IMR-90 (cell line): ENCODE measurements around the gene PTH1R. TPM values are rescaled to one million over a fixed set of nuclear protein-coding genes. Genes with fewer than 3 reads are reported as not detected.

Experiments used
- ATAC-seq: fragments of 200-7000 bp; cut with Tn5 transposase; 2 replicates; pipeline ENCODE4 v1.9.1; 2020; ENCODE audit warnings: low read depth, mild to moderate bottlenecking, moderate library complexity
- BruUV-seq: library from RNA; stranded (reverse); fragments of 400-500 nt; replicated peaks from 2 replicates; lab custom pipeline; 2021; lab: Mats Ljungman, UMichigan
- CTCF ChIA-PET: fragments of 300-600 bp; formaldehyde crosslinking; extraction: SDS; loops from one replicate; lab custom pipeline; 2021; ENCODE audit warnings: antibody characterized with exemption; lab: Yijun Ruan, JAX
- POLR2A ChIA-PET: fragments of 300-600 bp; sonication (Branson Sonifier 250); formaldehyde crosslinking; loops from one replicate; lab custom pipeline; 2022; ENCODE audit warnings: antibody characterized with exemption; ENCODE audit not compliant: unreplicated experiment; lab: Charles Lee
- DNase-seq: peaks from one replicate; pipeline ENCODE4 v3.0.0; 2013
- H2AFZ ChIP-seq: replicated peaks from 2 replicates; pipeline ENCODE3; 2013; ENCODE audit warnings: low read length, mild to moderate bottlenecking; ENCODE audit not compliant: poor library complexity
- H2AK5ac ChIP-seq: 2 replicates; pipeline ENCODE4 v1.6.1; 2013; ENCODE audit warnings: low read depth, low read length, inconsistent platforms
- H2AK9ac ChIP-seq: replicated peaks from 2 replicates; pipeline ENCODE3; 2013; ENCODE audit warnings: mild to moderate bottlenecking, low read depth, low read length, moderate library complexity; ENCODE audit not compliant: poor library complexity
- H2BK120ac ChIP-seq: 2 replicates; pipeline ENCODE4 v1.6.1; 2013; ENCODE audit warnings: low read depth, low read length, inconsistent platforms
- H2BK15ac ChIP-seq: 3 replicates; pipeline ENCODE4 v1.6.1; 2013; ENCODE audit warnings: low read depth, low read length, inconsistent platforms
- H2BK20ac ChIP-seq: 2 replicates; pipeline ENCODE4 v1.6.1; 2013; ENCODE audit warnings: low read depth, mild to moderate bottlenecking, inconsistent platforms, low read length, moderate library complexity
- H2BK5ac ChIP-seq: 2 replicates; pipeline ENCODE4 v1.6.1; 2013; ENCODE audit warnings: mild to moderate bottlenecking, low read depth, low read length, inconsistent platforms; ENCODE audit not compliant: poor library complexity, severe bottlenecking
- H3K14ac ChIP-seq: replicated peaks from 2 replicates; pipeline ENCODE4 v1.6.1; 2013; ENCODE audit warnings: low read depth, low read length, inconsistent platforms
- H3K18ac ChIP-seq: 2 replicates; pipeline ENCODE4 v1.6.1; 2013; ENCODE audit warnings: low read depth, low read length, control low read depth
- H3K23ac ChIP-seq: 2 replicates; pipeline ENCODE4 v1.6.1; 2013; ENCODE audit warnings: low read depth, low read length, inconsistent platforms
- H3K27ac ChIP-seq: 2 replicates; pipeline ENCODE4 v1.5.1; 2013; ENCODE audit warnings: mild to moderate bottlenecking, control low read depth, low read length; ENCODE audit not compliant: insufficient read depth
- H3K27me3 ChIP-seq: 2 replicates; pipeline ENCODE4 v1.6.1; 2013; ENCODE audit warnings: low read length; ENCODE audit not compliant: control insufficient read depth, insufficient read depth
- H3K36me3 ChIP-seq: 2 replicates; pipeline ENCODE4 v1.6.1; 2013; ENCODE audit warnings: low read length, mixed read lengths; ENCODE audit not compliant: control insufficient read depth, insufficient read depth
- H3K4ac ChIP-seq: 2 replicates; pipeline ENCODE4 v1.6.1; 2013; ENCODE audit warnings: low read depth, low read length, inconsistent platforms
- H3K4me1 ChIP-seq: 2 replicates; pipeline ENCODE4 v1.6.1; 2013; ENCODE audit warnings: low read length, mixed read lengths; ENCODE audit not compliant: control insufficient read depth, insufficient read depth
- H3K4me2 ChIP-seq: 2 replicates; pipeline ENCODE4 v1.6.1; 2013; ENCODE audit warnings: low read depth, mild to moderate bottlenecking, control low read depth, low read length, moderate library complexity
- H3K4me3 ChIP-seq: 2 replicates; pipeline ENCODE4 v1.5.1; 2013; ENCODE audit warnings: low read depth, mild to moderate bottlenecking, control low read depth, low read length, moderate library complexity; ENCODE audit not compliant: insufficient read depth
- H3K56ac ChIP-seq: 2 replicates; pipeline ENCODE4 v1.6.1; 2013; ENCODE audit warnings: low read length, inconsistent platforms; ENCODE audit not compliant: insufficient read depth; ENCODE audit errors: extremely low read depth
- H3K79me1 ChIP-seq, 2 experiments: 2 replicates each; pipeline ENCODE4 v1.6.1; 2013; ENCODE audit warnings: low read length in 2 of 2, inconsistent platforms in 1 of 2, low read depth in 1 of 2
- H3K9ac ChIP-seq: 2 replicates; pipeline ENCODE4 v1.6.1; 2013; ENCODE audit warnings: low read depth, low read length, control low read depth
- H3K9me1 ChIP-seq: 2 replicates; pipeline ENCODE4 v1.6.1; 2013; ENCODE audit warnings: low read length, inconsistent platforms; ENCODE audit not compliant: insufficient read depth
- H3K9me3 ChIP-seq: 2 replicates; pipeline ENCODE4 v1.6.1; 2013; ENCODE audit warnings: low read length; ENCODE audit not compliant: control insufficient read depth, insufficient read depth
- H4K20me1 ChIP-seq: 2 replicates; pipeline ENCODE4 v1.6.1; 2013; ENCODE audit warnings: low read length, inconsistent platforms; ENCODE audit not compliant: insufficient read depth
- H4K5ac ChIP-seq: 2 replicates; pipeline ENCODE4 v1.6.1; 2013; ENCODE audit warnings: mild to moderate bottlenecking, low read depth, low read length, control low read depth
- H4K8ac ChIP-seq, 2 experiments: 2 replicates each; pipeline ENCODE4 v1.6.1; 2013; ENCODE audit warnings: low read depth in 2 of 2, low read length in 2 of 2, control low read depth in 1 of 2, inconsistent platforms in 1 of 2
- H4K91ac ChIP-seq: 2 replicates; pipeline ENCODE4 v1.6.1; 2013; ENCODE audit warnings: low read depth, low read length, inconsistent platforms; ENCODE audit not compliant: insufficient read depth
- CTCF ChIP-seq: conservative IDR thresholded peaks from 2 replicates; pipeline ENCODE4 v1.5.1; 2012; ENCODE audit warnings: mild to moderate bottlenecking, low read depth, low read length, improper control_type of control experiment
- FOS ChIP-seq: fragments of 150-350 bp; IDR thresholded peaks from 2 replicates; pipeline ENCODE4 v1.6.1; 2016; ENCODE audit warnings: low read depth, low read length
- MAFK ChIP-seq: IDR thresholded peaks from 2 replicates; pipeline ENCODE4 v1.6.1; 2012; ENCODE audit warnings: low read depth, low read length, improper control_type of control experiment
- NFE2L2 ChIP-seq: fragments of 150-350 bp; IDR thresholded peaks from 2 replicates; pipeline ENCODE4 v1.6.1; 2016; ENCODE audit warnings: low read depth, mild to moderate bottlenecking, low read length
- POLR2A ChIP-seq: IDR thresholded peaks from 2 replicates; pipeline ENCODE4 v1.6.1; 2012; ENCODE audit warnings: mild to moderate bottlenecking, low read depth, low read length
- WGBS, 2 experiments: methylation state at CpG; one replicate each; pipeline versions ENCODE4 v1.1.5 to v1.1.7; 2013; ENCODE audit warnings: missing lambda C conversion rate in 2 of 2; ENCODE audit not compliant: insufficient read length in 1 of 2; ENCODE audit errors: extremely low coverage in 2 of 2; 5-methylcytosine and 5-hydroxymethylcytosine counted together
- dilution Hi-C: fragments of 300-500 bp; cut with HindIII; formaldehyde crosslinking; loops from one replicate; pipeline ENCODE4 v1.14.3; 2018; ENCODE audit warnings: low sequenced_read_pairs; ENCODE audit not compliant: unreplicated experiment
- in situ Hi-C: fragments of 300-500 bp; cut with MboI; formaldehyde crosslinking; loops from 3 replicates; pipeline ENCODE4 v1.14.3; 2019; ENCODE audit warnings: low sequenced_read_pairs, inconsistent platforms, mixed read lengths
- intact Hi-C: fragments of 100-400 bp; cut with micrococcal nuclease; formaldehyde crosslinking; loops from 2 replicates; pipeline ENCODE4 v1.10.0; 2022
- polyA plus RNA-seq, 3 experiments: library from polyadenylated mRNA; depleted of rRNA; stranded (reverse); fragments of >200 nt; gene quantifications; 2 replicates each; pipeline ENCODE4 v1.2.3, GENCODE V29; 2012; ENCODE audit warnings: low replicate concordance in 1 of 3
- total RNA-seq: library from RNA; depleted of rRNA; stranded (reverse); fragments of >200 nt; gene quantifications from 2 replicates; pipeline ENCODE4 v1.2.3, GENCODE V29; 2012
- TF ChIP-seq, protein P1 (sequence below): fragments of 150-350 bp; IDR thresholded peaks from 2 replicates; pipeline ENCODE4 v1.6.1; 2016; ENCODE audit warnings: low read depth, mild to moderate bottlenecking, low read length, moderate library complexity, borderline replicate concordance

The PTH1R gene
- total and polyA plus RNA-seq, 2 of the 4 experiments (the other 2 are of a cell fraction): 0.15 to 0.18 TPM

DNA sequence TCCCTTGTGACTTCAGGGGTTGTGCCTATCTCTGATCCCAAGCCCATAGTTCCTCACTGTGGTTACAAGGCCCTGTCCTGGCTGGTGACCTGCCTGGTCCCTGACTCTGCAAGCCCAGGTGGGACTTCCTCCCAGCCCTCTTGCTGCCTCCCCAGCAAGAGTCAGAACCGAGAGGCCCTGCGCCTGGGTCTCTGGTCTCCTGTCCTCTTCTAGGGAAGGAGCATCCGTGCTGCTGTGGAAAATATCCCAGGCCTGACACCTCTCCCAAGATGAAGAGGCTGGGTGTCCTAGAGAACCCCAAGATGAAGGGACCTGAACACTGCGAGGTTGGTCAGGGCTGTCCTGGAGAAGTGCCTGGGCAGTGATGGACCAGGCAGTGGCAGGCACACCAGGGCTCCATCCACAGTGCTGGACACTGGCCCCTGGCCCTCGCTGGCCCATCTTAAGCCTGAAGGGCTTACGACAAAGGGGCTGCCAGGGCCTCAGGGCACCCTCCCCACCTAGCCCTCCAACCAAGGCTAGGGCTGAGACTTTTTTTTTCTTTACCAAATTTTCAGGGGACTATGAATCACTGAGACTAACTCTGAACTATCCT, 32.7 kb downstream of the PTH1R start:
- no peak overlapping the region for H3K27ac ChIP-seq
- no peak overlapping the region for H3K9ac ChIP-seq
- peak overlapping the region; percentile 83 for H2AFZ ChIP-seq
- peaks cover 10% of the 10 kb centered on the region for H3K9me1 ChIP-seq
- H3K4ac ChIP-seq: no peak overlapping the region
- no peak overlapping the region for H3K14ac ChIP-seq
- peak overlapping the region; percentile 58 for H2AK9ac ChIP-seq
- intact Hi-C loops: no loop called here
- no peak overlapping the region for H4K91ac ChIP-seq
- peak overlapping the region in 1 of 2 experiments; percentile 75; a peak in 1 of 4 replicates for H4K8ac ChIP-seq
- no peak overlapping the region for H3K4me2 ChIP-seq
- peaks cover 2% of the 10 kb centered on the region; the same call in 1 of the 2 replicates for H3K27me3 ChIP-seq
- in situ Hi-C loops: loop anchor here (10.0 kb wide), 1 partner anchor 415 kb away; no protein-coding TSS in a partner anchor
- peaks cover 0 to 2% of the 10 kb centered on the region in 2 experiments; a peak in 1 of 4 replicates for H3K79me1 ChIP-seq
- H3K56ac ChIP-seq: no peak overlapping the region
- no peaks in the 10 kb centered on the region for H4K20me1 ChIP-seq
- no peak overlapping the region for H4K5ac ChIP-seq
- H3K4me3 ChIP-seq: no peak overlapping the region
- POLR2A ChIA-PET: no interaction called here
- no peak overlapping the region for H2BK120ac ChIP-seq
- no peaks in the 10 kb centered on the region for H3K9me3 ChIP-seq
- no peak overlapping the region for H3K23ac ChIP-seq
- CTCF ChIA-PET: interaction anchor here (0.6 to 1.2 kb wide), 5 partner anchors 10 to 246 kb away, joined by 3 to 4 read pairs (median 3); no protein-coding TSS in a partner anchor
- DNase-seq (no peak), ATAC-seq (no peak)
- 100% methylated on average over 1 of the region's 6 CpGs; no CpG with 5 or more reads in 1 of the 2 experiments for WGBS, 2 experiments
- no peak overlapping the region for H3K18ac ChIP-seq
- 0 out of 2 replicates have a peak overlapping the region, but pooled peaks have one; percentile 4 for H2BK20ac ChIP-seq
- no peak overlapping the region for H2BK15ac ChIP-seq
- dilution Hi-C loops: no loop called here
- H3K4me1 ChIP-seq: peaks cover 9% of the 10 kb centered on the region; the same call in 1 of the 2 replicates
- no peak overlapping the region for H2AK5ac ChIP-seq
- H2BK5ac ChIP-seq: no peak overlapping the region
- no TSS peak for BruUV-seq
- TF ChIP-seq, protein P1, sequence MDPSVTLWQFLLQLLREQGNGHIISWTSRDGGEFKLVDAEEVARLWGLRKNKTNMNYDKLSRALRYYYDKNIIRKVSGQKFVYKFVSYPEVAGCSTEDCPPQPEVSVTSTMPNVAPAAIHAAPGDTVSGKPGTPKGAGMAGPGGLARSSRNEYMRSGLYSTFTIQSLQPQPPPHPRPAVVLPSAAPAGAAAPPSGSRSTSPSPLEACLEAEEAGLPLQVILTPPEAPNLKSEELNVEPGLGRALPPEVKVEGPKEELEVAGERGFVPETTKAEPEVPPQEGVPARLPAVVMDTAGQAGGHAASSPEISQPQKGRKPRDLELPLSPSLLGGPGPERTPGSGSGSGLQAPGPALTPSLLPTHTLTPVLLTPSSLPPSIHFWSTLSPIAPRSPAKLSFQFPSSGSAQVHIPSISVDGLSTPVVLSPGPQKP: no peak
- TF ChIP-seq POLR2A (no peak), MAFK (no peak), FOS (no peak), CTCF (no peak), NFE2L2 (no peak)
- H3K36me3 ChIP-seq: no peaks in the 10 kb centered on the region
